Measurements from ENCODE around the gene LBX2.
"Not testable (repeated sequence)": the region's sequence is repeated elsewhere in the genome, so short reads cannot be mapped to it uniquely, and the experiment has no call there.

The LBX2 gene

DNA sequence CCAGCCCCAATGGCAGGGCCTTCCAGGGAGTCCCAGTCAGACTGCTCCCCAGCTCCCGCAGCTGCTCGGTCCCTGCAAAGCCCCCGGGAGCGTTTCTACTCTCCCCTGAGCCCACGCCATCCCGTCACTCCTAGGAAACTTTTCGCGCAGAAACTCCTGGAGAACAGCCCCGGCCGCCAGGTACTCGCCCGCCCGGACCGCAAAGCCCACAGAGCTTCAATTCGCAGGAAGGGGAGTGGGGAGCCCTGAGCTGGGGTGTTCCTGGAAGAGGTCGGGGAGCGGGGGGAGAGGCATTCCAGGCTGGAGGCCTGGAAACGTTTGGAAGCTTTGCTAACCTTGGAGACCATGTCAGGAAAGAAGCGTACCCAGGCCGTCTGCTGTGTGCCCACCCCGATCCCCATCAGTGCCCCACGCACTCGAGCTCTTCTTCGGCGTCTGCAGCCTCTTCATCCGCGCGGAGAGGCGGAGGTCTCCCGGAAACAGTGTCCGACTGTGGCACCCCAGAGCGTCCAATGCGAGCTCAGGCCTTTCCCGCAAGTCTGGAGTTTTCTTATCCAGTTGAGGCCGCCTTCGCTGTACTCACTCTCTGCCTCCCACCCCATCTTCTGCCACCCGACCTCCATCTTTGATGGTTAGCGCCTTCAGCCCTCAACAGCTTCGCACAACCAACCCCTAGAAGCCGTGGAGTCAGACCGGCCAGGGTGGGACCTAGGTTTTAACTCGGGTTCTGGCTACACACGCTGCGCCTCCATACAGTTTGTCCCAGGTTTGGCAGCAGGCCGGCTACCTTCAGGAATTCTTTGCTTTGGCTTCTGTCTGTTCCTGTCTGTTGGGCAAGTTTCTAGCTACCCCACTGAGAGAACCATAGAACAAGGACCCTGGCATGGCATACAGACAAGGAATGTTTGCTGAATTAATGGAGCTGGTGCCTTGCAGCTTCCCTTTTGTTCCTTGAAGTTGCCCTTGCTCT is 4.4 kb upstream of the LBX2 start:
- no peak for DNase-seq

DNA sequence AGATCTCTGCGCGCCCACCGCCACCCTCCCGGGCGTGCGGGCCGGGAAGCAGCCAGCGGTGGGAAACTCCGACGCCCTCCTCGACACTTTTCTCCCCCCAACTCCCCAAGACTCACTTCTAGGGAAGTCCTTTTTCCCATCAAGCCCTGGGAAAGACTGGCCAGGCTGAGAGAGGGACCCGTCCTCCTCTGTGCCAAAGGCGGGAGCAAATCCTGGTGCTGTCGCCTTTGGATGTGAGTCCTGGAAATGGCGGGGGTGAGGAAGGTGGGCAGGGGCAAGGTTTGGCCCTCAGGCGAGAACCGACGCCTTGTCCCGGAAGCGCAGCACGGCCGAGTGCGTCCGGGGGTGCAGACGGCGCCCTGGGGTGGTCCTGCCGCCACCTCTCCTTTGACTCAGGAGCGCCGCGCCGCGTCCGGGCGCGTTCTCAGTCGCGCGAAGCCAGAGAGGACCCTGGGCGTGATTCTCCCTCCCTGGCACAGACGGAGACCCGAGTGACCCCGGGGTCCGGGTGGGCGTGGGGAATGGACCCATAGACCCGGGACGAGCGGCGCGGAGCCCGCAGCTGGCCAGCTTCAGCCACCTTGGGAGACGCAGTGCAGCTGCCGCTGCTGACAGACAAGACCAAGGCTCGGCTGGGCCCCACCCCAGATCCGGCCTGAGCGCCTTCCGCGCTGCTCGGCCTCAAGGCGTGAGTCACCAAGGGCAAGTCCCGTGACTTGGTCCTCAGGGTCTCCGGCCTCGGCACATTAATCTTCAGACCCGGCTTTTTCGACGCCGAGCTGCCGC is 3.5 kb upstream of the LBX2 start:
- DNase-seq = peak; percentile 6

DNA sequence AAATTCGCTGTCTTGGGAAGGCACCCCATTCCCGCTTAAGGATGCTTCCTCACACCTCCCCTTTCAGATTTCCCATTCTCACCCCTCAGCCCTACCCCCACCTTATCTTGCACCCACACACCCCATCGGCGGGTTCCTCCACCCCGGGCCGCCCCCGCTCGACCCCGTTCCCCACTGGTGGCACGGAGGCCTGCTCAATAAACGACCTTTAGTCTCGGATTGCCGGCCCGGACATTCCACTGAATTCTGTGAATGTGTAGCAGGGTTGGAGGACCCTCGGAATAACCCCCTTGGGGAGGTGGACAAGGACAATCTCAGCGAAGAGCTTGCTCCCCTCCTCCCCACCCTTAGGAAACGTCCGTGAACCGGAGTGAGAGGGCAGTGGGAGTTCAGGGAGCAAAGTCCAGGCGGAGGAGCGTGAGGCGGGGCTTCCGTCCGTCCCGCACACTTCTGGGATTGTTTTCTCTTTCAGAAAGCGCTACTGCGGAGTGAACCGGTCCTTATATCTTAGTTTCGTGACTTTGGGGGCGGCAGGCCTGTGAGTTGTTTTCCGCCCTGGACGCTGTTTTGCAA is 2.8 kb upstream of the LBX2 start:
- no peak for DNase-seq

DNA sequence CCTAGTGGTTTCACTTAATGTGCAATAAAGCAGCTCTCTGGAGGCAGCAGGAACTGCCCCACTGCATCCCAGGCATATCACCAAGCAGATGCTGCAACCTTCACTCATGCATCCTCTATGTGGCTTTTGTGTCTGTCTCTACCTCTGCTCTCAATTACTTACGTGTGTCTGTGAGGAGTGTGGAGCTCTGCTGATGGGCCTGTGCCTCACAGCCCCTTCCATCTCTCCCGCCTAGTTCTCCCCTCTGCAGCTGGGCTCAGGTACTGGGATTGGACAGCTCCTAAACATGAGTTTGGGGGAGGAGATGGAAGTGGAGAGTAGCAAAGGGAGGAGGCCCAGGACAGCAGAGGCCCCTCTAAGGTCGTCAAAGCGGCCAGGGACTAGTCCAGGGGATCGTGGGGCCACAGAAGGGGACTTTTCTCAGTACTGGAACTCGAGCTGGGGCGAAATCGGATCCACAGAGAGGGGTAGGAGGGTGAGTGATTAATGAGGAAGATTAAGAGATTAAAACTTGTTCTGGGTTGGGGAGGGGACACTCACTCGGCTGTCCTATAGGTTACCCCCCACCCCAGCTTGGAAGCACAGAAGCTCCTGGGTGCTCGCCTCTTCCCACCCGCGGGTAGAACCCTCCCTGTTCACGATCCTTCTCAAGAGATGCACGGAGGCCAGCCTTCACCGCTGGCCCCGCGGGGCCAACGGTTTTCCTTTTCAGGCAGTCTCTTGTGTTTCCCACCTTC is 2.1 kb upstream of the LBX2 start:
- DNase-seq = no peak

DNA sequence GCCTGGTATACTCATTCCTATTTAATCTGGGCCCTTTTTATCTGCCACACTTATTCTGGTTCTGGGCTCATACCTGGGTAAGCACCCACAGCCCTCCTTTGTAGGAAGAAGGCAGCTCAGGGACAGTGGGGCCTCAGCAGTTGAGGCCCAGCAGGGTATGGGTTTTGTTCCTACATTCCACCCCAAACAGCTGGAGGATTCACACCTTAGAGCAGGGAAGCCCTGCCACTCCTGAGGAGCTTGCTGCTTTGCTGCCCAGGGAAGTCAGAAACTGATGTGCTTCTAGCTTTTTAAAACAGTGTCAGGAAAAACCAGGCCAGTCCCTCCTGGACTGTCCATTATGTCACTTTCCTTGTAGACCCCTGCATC is 1.2 kb upstream of the LBX2 start:
- no peak for DNase-seq

DNA sequence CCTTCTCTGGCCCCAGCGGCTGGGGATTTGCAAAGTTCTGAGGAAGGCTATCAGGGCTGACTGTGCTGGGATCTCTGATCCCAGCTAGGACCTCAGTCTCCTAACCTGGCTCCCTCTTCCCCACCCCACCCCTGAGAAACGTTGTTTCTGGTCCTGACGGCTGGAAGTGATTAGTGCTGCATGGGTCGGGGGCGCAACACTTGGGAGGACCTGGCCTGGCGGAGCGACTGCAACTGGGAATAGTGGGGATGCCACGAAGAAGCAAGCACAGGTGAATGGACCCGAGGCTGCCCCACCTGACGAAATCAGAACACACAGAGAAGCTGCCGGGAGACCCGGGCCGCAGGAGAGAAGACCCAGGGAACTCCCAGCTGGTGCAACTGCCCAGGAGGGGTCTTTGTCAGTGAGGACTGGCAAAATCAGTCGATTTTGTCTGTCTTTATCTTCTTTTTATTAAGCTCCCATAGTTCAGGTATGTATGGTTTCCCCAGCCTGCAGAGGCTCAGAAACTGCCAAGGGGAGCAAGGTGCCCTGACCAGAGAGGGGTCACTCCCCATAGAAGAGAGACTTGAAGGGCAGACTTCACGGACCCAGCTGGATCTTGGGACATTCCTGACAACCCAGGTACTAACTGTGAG is 656 bp upstream of the LBX2 start:
- DNase-seq = no peak

DNA sequence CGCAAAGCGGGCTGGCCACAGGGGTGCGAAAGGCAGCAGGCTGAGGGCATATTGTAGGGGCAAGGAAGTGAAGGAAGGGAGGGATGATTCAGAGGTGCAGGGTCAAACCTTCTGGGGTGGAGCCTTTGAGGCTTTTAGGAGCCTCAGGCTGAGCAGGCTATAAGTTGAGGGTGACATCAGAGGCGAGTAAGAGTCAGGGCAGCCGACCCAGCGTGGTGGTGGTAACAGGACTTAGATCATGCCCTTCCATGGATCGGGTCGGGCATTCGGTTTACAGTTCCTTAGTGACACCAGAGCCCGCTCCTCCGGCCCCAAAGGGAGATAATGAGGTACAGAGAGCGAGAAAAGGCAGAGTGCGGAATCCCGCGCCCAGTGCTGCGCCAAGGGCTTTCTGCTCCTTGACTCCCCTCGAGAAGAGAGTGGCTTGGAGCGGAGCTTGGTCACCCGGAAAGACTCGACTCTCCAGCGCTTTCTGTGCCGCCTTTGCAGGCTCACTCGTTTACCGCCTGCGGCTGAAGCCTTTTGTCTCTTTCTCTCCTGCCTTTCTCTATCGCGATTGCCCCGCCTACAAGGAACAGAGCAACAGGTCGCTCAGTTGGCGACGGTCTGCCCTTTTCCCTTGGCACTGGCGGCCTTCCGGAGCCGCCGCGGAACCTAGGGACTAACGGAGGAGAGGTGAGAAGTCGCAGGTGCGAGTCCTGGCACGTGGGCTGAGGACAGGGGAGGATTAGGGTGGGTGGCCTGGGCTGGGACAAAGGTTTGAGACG is 720 bp downstream of the LBX2 start:
- DNase-seq = no peak

DNA sequence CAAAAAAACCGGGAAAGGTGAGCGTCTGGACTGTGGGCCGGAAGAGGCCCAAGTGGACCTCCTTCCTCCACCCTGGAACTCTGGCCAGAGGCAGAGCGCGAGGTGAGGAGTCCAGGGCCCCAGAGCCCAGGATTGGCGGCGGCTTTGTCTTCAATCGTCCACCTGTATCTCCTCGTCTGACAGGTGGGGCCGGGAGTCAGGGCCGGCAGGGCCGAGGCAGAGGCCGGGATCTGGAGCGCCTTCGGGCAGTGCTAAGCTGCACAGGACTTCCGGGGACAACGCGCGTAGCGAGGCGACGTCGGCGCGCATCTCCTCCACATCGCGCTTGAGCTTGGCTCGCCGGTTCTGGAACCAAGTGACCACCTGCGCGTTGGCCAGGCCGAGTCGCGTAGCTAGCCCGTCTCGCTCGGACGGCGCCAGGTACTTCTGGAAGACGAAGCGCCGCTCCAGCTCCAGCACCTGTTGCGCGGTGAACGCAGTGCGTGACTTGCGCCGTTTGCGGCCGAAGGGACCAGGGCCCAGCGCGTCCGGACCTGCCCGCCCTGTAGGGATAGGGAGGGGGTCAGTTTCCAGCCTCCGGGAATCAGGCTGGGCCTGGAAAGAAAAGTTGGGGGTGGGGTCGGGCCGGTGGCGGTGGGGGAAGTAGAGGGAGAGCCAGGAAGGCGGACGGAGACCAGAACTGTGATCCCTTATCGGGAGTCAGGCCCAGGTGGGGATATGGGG is 1.5 kb downstream of the LBX2 start:
- no peak for DNase-seq

DNA sequence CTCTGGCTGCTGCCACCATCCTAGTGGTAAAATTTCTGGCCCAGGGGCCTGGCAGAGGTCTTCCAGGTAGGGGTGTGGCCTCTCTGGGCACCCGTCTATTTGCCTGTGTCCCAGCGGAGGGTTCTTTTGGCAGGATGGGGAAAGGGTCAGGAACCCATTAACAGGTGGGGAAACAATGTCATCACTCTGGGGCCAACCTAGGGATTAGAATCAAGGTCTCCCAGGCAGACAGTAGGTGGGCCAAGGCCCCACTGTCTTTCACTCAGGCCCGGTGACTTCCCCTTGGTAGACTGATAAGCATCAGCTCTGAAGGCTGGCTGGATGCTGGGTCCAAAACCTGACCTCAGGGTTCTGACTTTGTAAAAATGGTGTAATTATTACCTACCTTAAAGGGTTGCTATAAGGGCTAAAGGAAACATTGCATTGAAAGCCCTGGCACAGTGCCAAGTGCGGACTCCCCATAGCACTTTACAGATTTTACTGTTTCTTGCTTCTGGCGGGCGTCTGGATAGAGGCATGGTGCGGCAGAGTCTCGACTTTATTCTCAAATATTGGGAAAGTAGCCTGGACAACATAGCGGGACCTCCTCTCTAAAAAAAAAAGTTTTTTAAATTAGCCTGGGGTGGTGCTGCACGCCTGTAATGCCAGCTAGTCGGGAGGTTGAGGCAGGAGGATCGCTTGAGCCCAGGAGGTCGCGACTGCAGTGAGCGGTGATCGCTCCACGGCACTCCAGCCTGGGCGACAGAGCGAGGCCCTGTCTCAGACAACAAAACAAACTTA is 2.2 kb downstream of the LBX2 start:
- no peak for DNase-seq

DNA sequence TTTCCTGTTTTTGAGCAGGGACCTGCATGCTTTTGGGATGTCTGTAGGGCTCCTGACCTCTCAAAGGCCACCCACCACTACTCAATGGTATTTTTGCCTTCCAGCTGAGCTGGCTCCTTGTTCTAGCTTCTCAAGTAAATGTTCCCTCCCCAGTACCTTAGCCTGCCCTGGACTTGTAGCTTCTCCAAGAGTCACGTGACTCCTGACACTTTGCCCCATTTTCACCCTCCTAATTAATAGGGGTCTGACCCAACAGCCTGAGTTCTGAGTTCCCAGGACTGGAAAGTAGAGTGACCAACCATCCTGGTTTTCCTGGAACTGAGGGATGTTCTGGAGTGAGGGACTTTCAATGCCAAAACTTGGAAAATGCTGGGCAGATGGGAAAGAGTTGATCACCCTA is 4.0 kb downstream of the LBX2 start:
- no peak for DNase-seq

DNA sequence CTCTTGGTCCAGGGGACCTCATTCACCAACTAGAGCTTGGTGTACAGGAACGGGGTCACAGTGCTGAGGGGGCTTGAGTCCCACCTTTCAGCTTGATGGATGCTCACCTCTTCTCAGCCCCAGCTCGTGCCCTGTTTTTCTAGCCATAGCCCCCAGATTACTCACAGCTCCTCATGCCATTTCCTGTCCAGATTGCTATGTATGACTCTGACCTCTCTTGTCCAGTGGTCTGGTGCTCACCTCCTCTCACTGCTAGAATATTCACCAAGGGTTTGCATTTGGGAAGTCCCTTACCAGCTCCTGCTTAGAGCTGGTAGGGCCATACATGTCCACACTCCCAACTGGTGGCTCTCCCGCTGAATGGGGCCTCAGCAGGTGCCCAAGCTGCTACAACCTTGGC is 5.9 kb downstream of the LBX2 start:
- no peak for DNase-seq

DNA sequence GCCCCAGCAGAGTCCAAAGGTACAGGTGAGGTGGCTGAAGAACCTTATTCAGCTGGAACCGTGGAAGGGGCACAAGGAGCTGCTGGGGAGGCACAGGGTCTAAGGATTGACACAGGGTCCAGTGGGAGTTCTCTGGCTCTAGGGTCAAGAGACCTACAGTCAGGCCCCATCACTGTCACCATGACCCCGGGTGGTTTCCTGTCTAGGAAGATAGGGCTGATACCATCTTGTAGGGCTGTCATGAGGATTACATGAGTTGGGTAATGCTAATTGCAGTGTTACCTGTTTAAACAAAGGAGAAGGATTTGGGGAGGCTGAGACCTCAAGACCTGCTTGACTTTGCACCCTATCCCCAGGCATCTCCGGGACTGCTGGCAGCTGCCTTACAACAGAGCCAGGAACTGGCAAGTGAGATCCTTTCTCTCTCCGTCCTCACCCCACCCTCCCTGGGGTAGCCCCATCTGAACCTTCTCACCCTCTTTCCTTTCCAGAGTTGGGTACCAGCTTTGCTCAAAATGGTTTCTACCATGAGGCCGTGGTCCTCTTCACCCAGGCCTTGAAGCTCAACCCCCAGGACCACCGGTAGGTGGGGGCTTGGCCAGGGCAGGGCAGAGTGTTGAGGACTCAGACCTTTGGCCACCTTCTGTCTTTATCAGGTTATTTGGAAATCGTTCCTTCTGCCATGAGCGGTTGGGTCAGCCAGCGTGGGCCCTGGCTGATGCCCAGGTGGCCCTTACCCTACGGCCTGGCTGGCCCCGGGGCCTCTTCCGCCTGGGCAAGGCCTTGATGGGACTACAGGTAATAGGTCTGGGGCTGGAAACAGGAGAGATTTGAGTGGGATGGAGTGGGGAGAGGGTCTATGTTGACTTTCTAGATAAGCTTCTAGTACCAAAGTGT is 7.5 kb downstream of the LBX2 start:
- no peak for DNase-seq

DNA sequence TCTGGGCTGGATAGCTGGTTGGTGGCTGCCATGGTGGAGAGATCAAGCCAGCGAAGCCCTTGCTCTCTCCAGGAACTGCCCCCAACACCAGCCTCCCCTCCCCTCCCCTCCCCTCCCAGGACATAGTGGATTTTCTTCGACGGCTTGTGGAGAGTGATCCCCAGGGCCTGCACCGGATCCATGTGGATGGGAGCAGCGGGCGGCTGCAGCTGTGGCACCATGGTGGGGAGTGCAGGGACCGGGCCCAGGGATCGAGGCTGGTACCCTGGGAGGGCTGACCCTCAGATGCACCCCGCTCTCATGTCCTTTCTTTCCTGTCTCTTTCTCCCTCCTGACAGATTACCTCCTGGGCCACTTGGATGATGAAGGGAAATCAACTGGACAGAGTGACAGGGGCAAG is 9.5 kb downstream of the LBX2 start:
- DNase-seq = no peak

DNA sequence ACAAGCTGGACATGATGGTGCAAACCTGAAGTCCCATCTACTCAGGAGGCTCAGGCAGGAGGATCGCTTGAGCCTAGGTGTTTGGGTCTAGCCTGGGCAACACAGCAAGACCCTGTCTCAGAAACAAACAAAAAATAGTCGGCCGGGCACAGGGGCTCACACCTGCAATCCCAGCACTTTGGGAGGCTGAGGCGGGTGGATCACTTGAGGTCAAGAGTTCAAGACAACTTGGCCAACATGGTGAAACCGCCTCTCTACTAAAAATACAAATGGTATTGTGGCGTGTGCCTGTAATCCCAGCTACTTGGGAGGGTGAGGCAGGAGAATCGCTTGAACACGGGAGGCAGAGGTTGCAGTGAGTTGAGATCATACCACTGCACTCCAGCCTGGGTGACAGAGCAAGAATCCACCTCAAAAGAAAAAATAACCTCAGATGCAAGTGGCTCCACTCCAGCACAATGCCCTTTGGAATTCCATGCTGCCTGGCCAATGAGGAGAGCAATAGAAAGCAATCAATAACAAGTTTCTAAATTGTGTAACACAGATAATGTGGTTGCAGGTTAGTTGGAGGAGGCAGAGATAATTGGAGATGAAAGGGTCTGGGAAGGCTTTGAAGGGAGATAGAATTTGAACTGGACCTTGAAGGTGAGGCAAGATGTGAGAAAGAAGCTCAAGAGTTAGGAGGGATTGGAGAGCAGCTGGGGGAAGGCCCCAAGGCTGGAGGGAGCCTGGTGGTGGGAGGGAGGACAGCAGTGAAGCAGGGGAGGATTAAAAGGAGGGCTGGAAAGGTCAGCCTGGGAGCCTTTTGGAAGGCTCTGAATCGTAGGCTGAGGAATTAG is 10.5 kb downstream of the LBX2 start:
- DNase-seq = no peak

DNA sequence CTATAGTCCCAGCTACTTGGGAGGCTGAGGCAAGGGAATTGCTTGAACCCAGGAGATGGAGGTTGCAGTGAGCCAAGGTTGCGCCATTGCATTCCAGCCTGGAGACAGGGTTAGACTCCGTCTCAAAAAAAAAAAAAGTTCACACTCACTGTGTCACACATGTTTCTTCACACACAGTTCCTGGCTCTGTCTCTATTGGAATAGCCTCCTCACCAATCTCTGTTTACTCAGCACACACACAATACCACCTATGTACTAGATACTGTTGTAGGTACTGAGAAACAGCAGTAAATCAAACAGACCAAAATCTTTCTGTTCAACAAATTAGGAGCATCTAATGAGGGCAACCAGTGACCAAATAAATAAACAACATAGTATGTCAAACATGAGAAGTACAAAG is 13.3 kb downstream of the LBX2 start:
- DNase-seq = no peak

DNA sequence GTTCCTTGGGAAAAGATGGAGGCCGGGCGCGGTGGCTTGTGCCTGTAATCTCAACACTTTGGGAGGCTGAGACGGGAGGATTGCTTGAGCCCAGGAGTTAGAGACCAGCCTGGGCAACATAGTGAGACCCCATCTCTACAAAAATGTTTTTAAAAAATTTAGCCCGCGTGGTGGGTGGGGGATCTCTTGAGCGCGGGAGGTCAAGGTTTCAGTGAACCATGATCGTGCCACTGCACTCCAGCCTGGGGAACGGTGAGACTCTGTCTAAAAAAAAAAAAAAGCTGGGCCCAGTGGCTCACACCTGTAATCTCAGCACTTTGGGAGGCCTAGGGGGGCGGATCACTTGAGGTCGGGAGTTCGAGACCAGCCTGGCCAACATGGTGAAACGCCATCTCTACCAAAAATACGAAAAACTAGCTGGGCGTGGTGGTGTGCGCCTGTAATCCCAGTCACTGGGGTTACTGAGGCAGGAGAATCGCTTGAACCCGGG is 15.7 kb downstream of the LBX2 start:
- DNase-seq = not testable (repeated sequence)

DNA sequence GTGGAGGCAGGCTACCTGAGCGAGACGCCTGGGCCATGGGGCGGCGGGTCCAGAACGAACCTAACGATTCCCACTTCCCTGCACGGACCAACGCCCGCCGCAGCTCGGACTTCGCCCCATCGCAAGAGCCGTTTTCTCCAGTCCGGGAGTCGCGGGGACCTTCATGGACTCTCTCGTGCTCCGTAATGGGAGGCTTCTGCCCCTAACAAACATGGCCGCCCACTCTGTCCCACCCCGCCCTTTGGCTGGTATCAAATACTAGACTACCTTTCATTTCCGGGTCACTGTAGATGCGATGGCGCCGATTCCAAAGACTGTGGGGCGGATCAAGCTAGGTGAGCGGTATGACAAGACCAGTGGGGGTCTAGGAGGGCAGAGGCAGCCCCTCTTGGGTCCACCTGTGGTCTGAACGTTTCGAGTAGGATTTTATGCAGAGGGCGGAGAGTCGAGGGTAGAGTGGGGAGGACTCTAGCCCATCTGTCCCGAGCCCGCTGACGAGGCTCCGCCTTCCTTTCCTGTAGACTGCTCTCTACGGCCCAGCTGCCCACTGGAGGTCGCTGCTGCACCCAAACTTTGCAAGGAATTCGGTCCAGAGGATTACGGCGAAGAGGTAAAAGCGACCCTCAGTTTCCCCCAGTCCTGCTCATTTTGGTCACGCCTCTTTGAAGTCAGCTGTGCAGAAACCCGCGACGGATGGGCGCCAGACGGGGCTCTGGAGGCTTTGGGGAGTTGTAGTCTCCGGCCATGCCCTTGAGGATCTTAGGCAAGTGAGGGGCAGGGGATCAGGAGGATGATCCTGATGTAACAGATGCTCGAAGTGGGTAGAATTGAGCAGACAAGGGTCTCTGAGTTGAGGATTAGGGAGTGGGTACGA is 16.4 kb downstream of the LBX2 start, which contains the start of the genes CCDC142 and TTC31:
Gene CCDC142, minus strand, starts transcription at position 198 of the 874 bp plus-strand sequence. Its CDS starts 161 bp downstream, at position 37.
Gene TTC31, plus strand, starts transcription at position 281 of the 874 bp plus-strand sequence. Its CDS starts 15 bp downstream, at position 296.
- peak; percentile 87 for DNase-seq

Measured in effector CD8-positive, alpha-beta T cell (primary cell).